HG03175 (cell line): Measurements from ENCODE around the gene SPATA6L.
"Not testable (repeated sequence)": the region's sequence is repeated elsewhere in the genome, so short reads cannot be mapped to it uniquely, and the experiment has no call there.

Experiments used
- ATAC-seq: cut with Tn5 transposase; IDR thresholded peaks from one replicate; pipeline ENCODE4 v1.9.1; 2021; ENCODE audit warnings: mild to moderate bottlenecking, moderate library complexity; ENCODE audit not compliant: unreplicated experiment

SPATA6L gene

GRCh38 chr9:4640027-4640426 lies 26.3 kb downstream of the SPATA6L start:
- ATAC-seq: no peak

GRCh38 chr9:4639420-4639819 lies 26.9 kb downstream of the SPATA6L start:
- ATAC-seq: no peak

GRCh38 chr9:4638968-4639367 lies 27.3 kb downstream of the SPATA6L start:
- no peak for ATAC-seq

GRCh38 chr9:4630836-4631235 lies 35.4 kb downstream of the SPATA6L start:
- no peak for ATAC-seq

- ATAC-seq: no peak
Measured at GRCh38 chr9:4622016-4622415, 44.3 kb downstream of the SPATA6L start.

- ATAC-seq: no peak
Measured at GRCh38 chr9:4620881-4621555, 45.3 kb downstream of the SPATA6L start.

GRCh38 chr9:4620057-4620765 lies 46.1 kb downstream of the SPATA6L start:
- no peak for ATAC-seq

- ATAC-seq: no peak
Measured at GRCh38 chr9:4618700-4619099, 47.6 kb downstream of the SPATA6L start.

GRCh38 chr9:4617752-4618151 lies 48.5 kb downstream of the SPATA6L start:
- ATAC-seq: no peak

GRCh38 chr9:4615778-4616177 lies 50.5 kb downstream of the SPATA6L start:
- ATAC-seq: no peak

- no peak for ATAC-seq
Measured at GRCh38 chr9:4615251-4615650, 51.0 kb downstream of the SPATA6L start.

GRCh38 chr9:4614627-4615026 lies 51.7 kb downstream of the SPATA6L start:
- ATAC-seq: no peak

- ATAC-seq: not testable (repeated sequence)
Measured at GRCh38 chr9:4606033-4606432, 60.2 kb downstream of the SPATA6L start.

GRCh38 chr9:4604678-4605095 lies 61.6 kb downstream of the SPATA6L start:
- ATAC-seq: peak; percentile 75

- no peak for ATAC-seq
Measured at GRCh38 chr9:4603830-4604229, 62.5 kb downstream of the SPATA6L start.

GRCh38 chr9:4600368-4600767 lies 65.9 kb downstream of the SPATA6L start:
- peak; percentile 49 for ATAC-seq

GRCh38 chr9:4596165-4596922 lies 69.9 kb downstream of the SPATA6L start:
- peak; percentile 58 for ATAC-seq

GRCh38 chr9:4594994-4595393 lies 71.3 kb downstream of the SPATA6L start:
- no peak for ATAC-seq

- ATAC-seq: no peak
Measured at GRCh38 chr9:4594545-4594944, 71.7 kb downstream of the SPATA6L start.

- ATAC-seq: no peak
Measured at GRCh38 chr9:4592886-4593285, 73.4 kb downstream of the SPATA6L start.

GRCh38 chr9:4592295-4592694 lies 74.0 kb downstream of the SPATA6L start:
- ATAC-seq: no peak

- ATAC-seq: no peak
Measured at GRCh38 chr9:4591123-4591500, 75.2 kb downstream of the SPATA6L start.
